Loucy (cell line): Measurements from ENCODE around the gene FLII.

Experiments used
- H2AFZ ChIP-seq: fragments of 200-600 bp; sonication (generic); 2 replicates; pipeline ENCODE4 v1.6.0; 2016; ENCODE audit warnings: antibody characterized with exemption, mild to moderate bottlenecking, low read length, moderate library complexity
- H3F3A ChIP-seq: fragments of 200-600 bp; 2 replicates; pipeline ENCODE4 v1.6.0; 2016; ENCODE audit warnings: antibody characterized with exemption, low read depth, mild to moderate bottlenecking
- H3K27me3 ChIP-seq: fragments of 200-600 bp; sonication (generic); 2 replicates; pipeline ENCODE4 v1.6.1; 2014; ENCODE audit warnings: low read length, mild to moderate bottlenecking; ENCODE audit not compliant: insufficient read depth, poor library complexity, severe bottlenecking
- H3K36me3 ChIP-seq: fragments of 200-600 bp; sonication (generic); 2 replicates; pipeline ENCODE4 v1.6.1; 2016; ENCODE audit warnings: low read length; ENCODE audit not compliant: insufficient read depth
- H3K4me1 ChIP-seq: fragments of 200-600 bp; sonication (generic); 2 replicates; pipeline ENCODE4 v1.5.1; 2014; ENCODE audit warnings: low read length, mild to moderate bottlenecking; ENCODE audit not compliant: insufficient read depth, poor library complexity, severe bottlenecking
- H3K4me2 ChIP-seq: fragments of 200-600 bp; sonication (generic); 2 replicates; pipeline ENCODE4 v1.6.0; 2014; ENCODE audit warnings: antibody characterized with exemption, low read length, low read depth, mild to moderate bottlenecking; ENCODE audit not compliant: poor library complexity, severe bottlenecking
- H3K4me3 ChIP-seq: fragments of 200-600 bp; sonication (generic); 2 replicates; pipeline ENCODE4 v1.5.1; 2014; ENCODE audit warnings: low read length, mild to moderate bottlenecking, mixed read lengths; ENCODE audit not compliant: poor library complexity, severe bottlenecking
- H3K79me2 ChIP-seq: fragments of 200-600 bp; sonication (generic); 2 replicates; pipeline ENCODE4 v1.6.1; 2014; ENCODE audit warnings: low read length; ENCODE audit not compliant: insufficient read depth
- H3K9ac ChIP-seq: fragments of 200-600 bp; sonication (generic); 2 replicates; pipeline ENCODE4 v1.6.0; 2014; ENCODE audit warnings: mild to moderate bottlenecking, low read depth, low read length, moderate library complexity; ENCODE audit not compliant: poor library complexity, severe bottlenecking
- H3K9me2 ChIP-seq: fragments of 200-600 bp; sonication (generic); replicated peaks from 2 replicates; pipeline ENCODE4 v1.6.1; 2016; ENCODE audit warnings: low read depth, low read length, mixed read lengths
- H3K9me3 ChIP-seq: fragments of 200-600 bp; sonication (generic); 2 replicates; pipeline ENCODE4 v1.6.1; 2014; ENCODE audit warnings: mild to moderate bottlenecking, antibody characterized with exemption, low read length, low read depth; ENCODE audit not compliant: insufficient read depth
- H4K20me1 ChIP-seq: fragments of 200-600 bp; sonication (generic); 2 replicates; pipeline ENCODE4 v1.6.0; 2014; ENCODE audit warnings: antibody characterized with exemption, low read length, mild to moderate bottlenecking; ENCODE audit not compliant: insufficient read depth, poor library complexity, severe bottlenecking
- EZH2phosphoT487 ChIP-seq: fragments of 200-600 bp; IDR thresholded peaks from 2 replicates; pipeline ENCODE4 v1.6.1; 2018; ENCODE audit warnings: antibody characterized with exemption, mild to moderate bottlenecking, moderate library complexity, borderline replicate concordance
- TF ChIP-seq, protein P1 (sequence below): fragments of 200-600 bp; sonication (generic); conservative IDR thresholded peaks from 2 replicates; pipeline ENCODE4 v1.5.1; 2014; ENCODE audit warnings: mild to moderate bottlenecking, antibody characterized with exemption, low read length

The FLII gene

DNA sequence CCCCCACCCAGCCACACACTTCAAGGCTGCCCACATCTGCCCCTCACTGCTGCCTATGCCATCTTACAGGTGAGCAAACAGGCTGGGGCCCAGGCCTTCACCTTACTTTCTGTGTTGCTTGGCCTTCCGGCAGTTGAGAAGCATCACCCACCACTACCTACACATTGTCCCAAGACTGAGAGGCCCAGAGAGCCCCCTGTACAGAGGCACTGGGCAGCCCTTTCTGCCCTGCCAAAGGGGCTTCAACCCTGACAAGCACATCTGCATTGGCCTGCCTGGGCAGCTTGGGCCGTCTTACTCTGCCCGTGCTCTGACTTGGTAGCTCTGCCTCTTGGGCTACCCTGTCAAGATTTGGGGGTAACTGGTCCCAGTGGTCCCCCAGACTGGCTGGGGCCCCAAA lies 3.1 kb upstream of the FLII start:
- Histone ChIP-seq H3K79me2 (peaks cover 29% of the 10 kb centered on the region), H3K4me3 (peak overlapping the region; percentile 93), H3K27me3 (no peaks in the 10 kb centered on the region), H3K36me3 (peaks cover 6% of the 10 kb centered on the region; the same call in 1 of the 2 replicates), H3K9me3 (no peaks in the 10 kb centered on the region), H3K9me2 (no peaks in the 10 kb centered on the region), H3K4me1 (peaks cover 26% of the 10 kb centered on the region), H3F3A (no peaks in the 10 kb centered on the region), H3K4me2 (peak overlapping the region; percentile 80), H3K9ac (peak overlapping the region; percentile 81), H2AFZ (no peak overlapping the region), H4K20me1 (peaks cover 12% of the 10 kb centered on the region)
- TF ChIP-seq, protein P1, sequence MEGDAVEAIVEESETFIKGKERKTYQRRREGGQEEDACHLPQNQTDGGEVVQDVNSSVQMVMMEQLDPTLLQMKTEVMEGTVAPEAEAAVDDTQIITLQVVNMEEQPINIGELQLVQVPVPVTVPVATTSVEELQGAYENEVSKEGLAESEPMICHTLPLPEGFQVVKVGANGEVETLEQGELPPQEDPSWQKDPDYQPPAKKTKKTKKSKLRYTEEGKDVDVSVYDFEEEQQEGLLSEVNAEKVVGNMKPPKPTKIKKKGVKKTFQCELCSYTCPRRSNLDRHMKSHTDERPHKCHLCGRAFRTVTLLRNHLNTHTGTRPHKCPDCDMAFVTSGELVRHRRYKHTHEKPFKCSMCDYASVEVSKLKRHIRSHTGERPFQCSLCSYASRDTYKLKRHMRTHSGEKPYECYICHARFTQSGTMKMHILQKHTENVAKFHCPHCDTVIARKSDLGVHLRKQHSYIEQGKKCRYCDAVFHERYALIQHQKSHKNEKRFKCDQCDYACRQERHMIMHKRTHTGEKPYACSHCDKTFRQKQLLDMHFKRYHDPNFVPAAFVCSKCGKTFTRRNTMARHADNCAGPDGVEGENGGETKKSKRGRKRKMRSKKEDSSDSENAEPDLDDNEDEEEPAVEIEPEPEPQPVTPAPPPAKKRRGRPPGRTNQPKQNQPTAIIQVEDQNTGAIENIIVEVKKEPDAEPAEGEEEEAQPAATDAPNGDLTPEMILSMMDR: no peak
- no peak for TF ChIP-seq EZH2phosphoT487

DNA sequence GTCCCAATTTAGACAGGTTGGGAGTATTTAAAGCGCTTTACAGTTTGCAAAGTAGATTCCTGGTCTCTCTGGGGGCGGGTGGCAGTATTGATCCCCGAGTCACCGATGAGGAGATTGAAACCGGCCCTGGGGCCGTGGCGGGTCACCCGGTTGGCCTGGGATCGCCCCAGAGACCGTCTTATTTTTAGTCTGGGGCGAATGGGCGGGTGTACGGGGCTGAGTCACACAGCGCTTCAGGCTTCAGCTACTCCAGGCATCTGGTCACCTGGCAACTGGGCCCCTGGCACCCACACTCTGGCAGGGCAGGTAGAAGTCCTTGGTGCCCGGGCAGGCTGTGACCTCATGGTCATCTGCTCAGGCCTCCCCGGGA lies 2.6 kb upstream of the FLII start:
- TF ChIP-seq, protein P1: no peak
- no peak for TF ChIP-seq EZH2phosphoT487
- Histone ChIP-seq H3K4me3 (peak overlapping the region; percentile 93), H2AFZ (peak overlapping the region; percentile 86), H4K20me1 (peaks cover 17% of the 10 kb centered on the region), H3K4me2 (peak overlapping the region; percentile 80), H3K27me3 (no peaks in the 10 kb centered on the region), H3K4me1 (peaks cover 27% of the 10 kb centered on the region), H3K9me2 (no peaks in the 10 kb centered on the region), H3K9me3 (no peaks in the 10 kb centered on the region), H3K9ac (peak overlapping the region; percentile 81), H3K36me3 (peaks cover 6% of the 10 kb centered on the region; the same call in 1 of the 2 replicates), H3K79me2 (peaks cover 35% of the 10 kb centered on the region), H3F3A (no peaks in the 10 kb centered on the region)

- Histone ChIP-seq H3K27me3 (no peaks in the 10 kb centered on the region), H3K9me3 (no peaks in the 10 kb centered on the region), H3K4me2 (peak within 1 kb of the TSS; percentile 80), H2AFZ (peak within 1 kb of the TSS; percentile 86), H3K36me3 (peaks cover 6% of the 10 kb centered on the region; the same call in 1 of the 2 replicates), H3K4me3 (peak within 1 kb of the TSS; percentile 93), H3K4me1 (peaks cover 27% of the 10 kb centered on the region), H3K9ac (peak within 1 kb of the TSS; percentile 81), H3K9me2 (no peaks in the 10 kb centered on the region), H3K79me2 (peaks cover 40% of the 10 kb centered on the region), H4K20me1 (peaks cover 18% of the 10 kb centered on the region), H3F3A (no peaks in the 10 kb centered on the region)
- TF ChIP-seq, protein P1: no peak
- no peak for TF ChIP-seq EZH2phosphoT487
Measured at GRCh38 chr17:18260332-18261145, 2.0 kb upstream of the FLII start, which contains the start of gene MIEF2. TSS of gene MIEF2 (plus strand) at chr17:18260662. CDS start at chr17:18262721, 2,059 bp downstream.
